NCI-H345 treated with DMSO at 0.1 percent for 48 hours (cell line): ENCODE results near the gene LRRC37B.
"Not testable (repeated sequence)": the region's sequence is repeated elsewhere in the genome, so short reads cannot be mapped to it uniquely, and the experiment has no call there.

Source experiments
- DNase-seq: peaks from one replicate; lab custom pipeline; 2025; ENCODE audit not compliant: unreplicated experiment; lab: John Stamatoyannopoulos, UW

LRRC37B gene

DNA sequence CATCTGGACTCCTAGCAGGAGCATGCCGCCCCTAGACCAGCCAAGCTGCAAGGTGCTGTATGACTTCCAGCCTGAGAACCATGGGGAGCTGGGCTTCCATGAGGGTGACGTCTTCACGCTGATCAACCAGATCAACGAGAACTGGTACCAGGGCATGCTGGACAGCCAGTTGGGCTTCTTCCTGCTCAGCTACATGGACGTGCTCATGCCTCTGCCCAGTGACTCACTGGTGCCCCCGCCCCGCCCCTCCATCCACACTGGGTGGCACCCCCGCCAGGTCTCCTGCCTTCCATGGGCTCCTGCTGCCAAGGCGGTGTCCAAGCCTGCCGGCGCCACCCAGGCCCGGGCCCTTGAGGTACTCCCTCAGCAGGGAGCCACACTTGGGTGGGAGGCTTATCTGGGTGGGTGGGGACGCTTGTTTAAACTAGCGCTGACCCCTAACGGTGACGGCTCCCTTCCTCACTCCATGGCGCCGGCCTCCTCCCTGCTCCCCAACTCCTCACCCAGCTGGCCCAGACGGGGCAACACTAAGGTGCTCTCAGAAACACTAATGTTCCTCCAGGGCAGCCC lies 34.2 kb downstream of the LRRC37B start:
- not testable (repeated sequence) for DNase-seq

DNA sequence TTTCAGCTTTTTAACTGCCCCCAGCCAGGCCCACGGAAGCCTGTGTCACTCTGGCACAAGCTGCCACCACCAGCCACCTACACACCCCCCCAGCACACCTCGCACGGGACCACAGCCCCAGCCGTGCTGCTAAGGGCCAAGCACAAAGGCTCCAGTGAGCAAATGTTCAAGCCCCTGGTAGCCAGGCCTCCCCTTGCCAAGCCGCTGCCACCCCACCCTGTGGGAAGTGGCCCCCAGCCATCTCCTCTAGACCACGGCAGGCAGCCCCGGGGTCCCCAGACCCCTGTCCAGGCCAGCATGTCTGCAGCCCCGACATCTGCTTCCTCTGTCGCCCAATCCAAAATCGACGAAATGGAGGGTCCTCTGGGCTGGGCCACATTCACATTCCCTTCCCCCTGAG lies 35.1 kb downstream of the LRRC37B start:
- DNase-seq = not testable (repeated sequence)

DNA sequence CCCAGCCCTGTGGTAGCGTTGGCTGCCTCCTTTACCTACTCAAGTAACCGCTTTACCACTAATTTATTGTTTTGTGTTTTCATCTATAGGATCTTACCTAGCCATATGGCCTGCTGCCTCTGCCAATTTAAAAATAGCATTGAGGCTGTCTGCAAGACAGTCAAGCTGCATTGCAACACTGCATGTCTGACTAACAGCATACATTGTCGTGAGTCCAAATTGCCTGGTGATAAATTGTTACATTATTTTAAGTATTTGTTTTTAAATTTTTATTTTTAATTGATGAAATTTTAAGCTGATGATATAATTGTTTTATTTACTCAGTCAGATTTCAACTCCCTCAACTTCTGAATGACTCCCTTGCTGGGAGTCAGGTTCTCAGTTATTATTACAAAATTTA lies 38.4 kb downstream of the LRRC37B start:
- DNase-seq = not testable (repeated sequence)

DNA sequence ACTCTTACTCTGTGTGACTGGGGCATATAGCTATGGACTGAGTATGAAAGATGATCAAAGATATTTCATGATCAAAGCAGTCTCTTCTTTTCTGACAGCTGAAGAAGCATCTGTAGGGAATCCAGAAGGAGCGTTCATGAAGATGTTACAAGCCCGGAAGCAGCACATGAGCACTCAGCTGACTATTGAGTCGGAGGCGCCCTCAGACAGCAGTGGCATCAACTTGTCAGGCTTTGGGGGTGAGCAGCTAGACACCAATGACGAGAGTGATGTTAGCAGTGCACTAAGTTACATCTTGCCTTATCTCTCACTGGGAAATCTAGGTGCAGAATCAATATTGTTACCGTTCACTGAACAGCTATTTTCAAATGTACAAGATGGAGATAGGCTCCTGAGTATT lies 40.5 kb downstream of the LRRC37B start:
- DNase-seq = not testable (repeated sequence)

DNA sequence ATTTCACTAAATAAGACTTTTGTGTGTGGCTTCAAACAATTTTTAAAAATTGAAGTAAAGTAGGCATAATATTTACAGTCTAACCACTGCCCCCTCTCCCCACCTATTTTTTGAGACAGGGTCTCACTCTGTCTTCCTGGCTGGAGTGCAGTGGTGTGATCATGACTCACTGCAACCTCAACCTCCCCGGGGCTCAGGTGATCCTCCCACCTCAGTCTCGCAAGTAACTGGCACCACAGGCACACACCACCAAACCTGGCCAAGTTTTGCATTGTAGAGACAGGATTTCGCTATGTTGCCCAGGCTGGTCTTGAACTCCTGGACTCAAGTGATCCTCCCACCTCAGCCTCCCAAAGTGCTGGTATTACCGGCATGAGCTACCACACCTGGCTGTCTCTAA lies 47.8 kb downstream of the LRRC37B start:
- not testable (repeated sequence) for DNase-seq

DNA sequence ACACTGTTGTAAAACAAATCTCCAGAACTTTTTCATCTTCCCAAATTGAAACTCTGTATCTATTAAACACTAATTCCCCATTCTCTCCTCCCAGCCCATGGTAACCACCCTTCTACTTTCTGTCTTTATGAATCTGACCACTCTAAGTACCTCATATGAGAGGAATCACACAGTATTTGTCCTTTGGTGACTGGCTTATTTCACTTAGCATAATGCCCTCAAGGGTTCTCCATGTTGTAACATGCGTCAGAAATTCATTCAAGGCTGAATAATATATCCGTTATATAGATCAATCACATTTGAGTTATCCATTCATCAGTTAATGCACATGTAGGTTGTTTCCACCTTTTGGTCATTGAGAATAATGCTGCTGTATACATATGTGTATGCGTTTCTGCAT lies 48.2 kb downstream of the LRRC37B start:
- not testable (repeated sequence) for DNase-seq

DNA sequence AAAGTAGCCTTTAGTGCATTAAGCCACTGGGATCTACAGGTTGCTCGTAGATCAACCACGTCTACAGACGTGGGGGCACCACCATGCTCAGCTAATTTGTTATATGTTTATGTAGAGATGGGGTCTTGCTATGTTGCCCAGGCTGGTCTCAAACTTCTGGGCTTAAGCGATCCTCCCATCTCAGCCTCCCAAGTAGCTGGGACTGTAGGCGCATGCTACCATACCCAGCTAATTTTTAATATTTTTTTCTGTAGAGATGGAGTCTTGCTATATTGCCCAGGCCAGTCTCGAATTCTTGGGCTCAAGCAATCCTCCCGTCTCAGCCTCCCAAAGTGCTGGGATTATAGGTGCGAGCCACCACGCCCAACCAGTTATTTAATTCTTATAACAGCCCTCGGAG lies 49.3 kb downstream of the LRRC37B start:
- DNase-seq = not testable (repeated sequence)

DNA sequence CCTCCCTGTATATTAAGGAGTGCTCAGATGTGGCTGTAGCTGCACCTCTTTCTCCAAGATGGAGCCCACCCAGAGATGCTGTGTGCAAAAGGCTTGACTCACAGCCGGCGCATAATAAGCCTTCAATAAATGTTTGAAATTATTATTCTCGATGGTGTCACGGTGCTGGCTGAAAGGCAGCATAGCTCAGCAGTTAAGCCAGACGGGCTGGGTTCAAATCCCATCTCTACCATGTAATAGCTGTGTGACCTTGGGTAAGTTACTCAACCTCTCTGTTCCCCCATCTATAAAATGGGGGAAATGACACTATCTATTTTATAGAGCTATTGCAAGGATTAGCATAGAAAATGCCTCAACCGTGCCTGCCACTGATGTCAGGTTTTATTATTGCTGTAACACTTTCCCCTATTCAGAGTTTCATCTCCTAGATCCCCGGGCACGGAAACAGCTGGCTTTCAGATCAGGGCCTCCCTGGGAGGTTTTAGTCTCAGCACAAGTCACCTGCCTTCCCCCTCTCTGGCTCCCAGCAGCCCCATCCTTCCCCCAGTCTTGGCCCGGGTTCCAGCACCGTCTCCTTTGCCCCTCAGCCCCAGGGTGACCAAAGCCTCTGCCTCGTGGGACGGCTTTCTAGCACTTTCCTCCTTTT lies 50.4 kb downstream of the LRRC37B start:
- DNase-seq = not testable (repeated sequence)

DNA sequence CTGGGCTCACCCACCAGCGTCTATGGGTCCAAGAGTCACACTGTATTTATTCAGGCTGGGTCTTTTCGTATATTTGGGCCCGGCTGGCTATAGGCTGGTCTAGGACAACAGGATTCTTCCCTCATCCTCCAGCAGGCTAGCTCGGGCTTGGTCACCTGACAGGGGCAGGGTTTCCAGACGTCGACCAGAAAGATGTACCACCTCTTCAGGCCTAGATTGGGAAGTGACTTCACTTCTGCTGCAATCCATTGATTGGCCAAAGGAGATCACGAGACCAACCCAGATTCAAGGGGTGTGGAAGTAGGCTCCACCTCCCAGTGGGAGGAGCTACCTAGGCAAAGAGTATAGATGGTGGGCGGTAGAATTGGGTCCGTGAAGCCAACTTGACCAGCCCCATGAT lies 53.5 kb downstream of the LRRC37B start:
- not testable (repeated sequence) for DNase-seq

DNA sequence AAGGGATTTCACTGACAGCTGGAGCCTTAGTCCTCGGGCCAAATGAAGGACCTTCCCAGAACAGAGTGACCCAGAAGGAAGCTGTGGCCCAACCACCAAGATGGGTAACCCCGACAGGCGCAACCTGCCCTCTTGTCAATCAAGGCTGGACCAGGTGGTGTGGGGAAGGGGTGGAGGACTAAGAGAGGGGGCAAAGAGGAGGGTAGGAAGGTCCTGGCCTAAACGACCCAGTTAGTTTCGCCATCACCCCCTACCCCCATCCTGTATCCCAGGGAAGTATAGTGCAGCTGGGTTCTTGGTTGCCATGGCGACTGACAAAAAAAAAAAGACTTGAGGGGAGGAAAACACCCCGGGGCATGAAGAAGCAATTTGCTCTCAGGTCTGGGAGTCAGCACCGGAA lies 54.7 kb downstream of the LRRC37B start:
- DNase-seq = not testable (repeated sequence)

DNA sequence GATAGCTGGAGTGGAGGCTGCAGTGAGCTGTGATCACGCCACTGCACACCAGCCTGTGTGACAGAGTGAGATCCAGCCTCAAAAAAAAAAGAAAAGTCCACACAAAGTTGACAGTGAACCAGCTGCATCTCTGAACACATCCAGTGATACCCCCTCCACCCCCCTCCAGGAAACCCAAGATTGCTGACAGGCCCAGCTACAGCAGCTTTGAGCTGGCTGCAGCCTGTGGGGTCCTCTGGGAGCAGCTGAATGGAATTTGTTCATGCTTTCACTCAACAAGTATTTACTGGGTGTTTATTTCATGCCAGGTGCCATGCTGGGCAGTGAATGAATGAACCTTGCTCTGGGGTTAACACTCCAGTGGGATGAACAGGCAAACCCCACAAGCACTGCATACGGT lies 56.9 kb downstream of the LRRC37B start:
- not testable (repeated sequence) for DNase-seq

DNA sequence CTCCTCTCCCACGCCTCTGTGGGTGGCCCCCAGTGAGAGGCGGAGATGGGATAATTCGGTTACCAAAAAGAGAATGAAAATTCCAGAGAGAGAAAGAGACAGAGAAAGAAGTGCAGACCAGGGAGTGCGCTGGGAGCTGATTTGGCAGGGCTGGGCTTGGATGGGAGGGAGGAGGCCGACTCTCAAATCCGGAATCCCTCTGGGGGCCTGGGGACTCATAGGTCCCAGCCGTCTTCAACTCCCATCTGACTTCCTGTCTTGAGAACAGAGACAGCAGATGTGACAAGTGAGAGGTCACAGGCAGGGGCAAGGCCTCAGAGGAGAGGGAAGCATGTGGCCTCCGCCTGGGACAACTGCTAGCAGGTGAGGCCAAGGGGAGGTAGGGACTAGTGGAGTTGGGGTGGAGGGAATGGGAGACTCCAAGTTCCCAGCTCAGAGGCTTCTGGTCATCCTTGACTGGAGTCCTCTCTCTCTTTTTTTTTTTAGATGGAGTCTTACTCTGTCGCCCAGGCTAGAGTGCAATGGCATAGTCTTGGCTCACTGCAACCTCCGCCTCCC lies 59.0 kb downstream of the LRRC37B start:
- DNase-seq = not testable (repeated sequence)

DNA sequence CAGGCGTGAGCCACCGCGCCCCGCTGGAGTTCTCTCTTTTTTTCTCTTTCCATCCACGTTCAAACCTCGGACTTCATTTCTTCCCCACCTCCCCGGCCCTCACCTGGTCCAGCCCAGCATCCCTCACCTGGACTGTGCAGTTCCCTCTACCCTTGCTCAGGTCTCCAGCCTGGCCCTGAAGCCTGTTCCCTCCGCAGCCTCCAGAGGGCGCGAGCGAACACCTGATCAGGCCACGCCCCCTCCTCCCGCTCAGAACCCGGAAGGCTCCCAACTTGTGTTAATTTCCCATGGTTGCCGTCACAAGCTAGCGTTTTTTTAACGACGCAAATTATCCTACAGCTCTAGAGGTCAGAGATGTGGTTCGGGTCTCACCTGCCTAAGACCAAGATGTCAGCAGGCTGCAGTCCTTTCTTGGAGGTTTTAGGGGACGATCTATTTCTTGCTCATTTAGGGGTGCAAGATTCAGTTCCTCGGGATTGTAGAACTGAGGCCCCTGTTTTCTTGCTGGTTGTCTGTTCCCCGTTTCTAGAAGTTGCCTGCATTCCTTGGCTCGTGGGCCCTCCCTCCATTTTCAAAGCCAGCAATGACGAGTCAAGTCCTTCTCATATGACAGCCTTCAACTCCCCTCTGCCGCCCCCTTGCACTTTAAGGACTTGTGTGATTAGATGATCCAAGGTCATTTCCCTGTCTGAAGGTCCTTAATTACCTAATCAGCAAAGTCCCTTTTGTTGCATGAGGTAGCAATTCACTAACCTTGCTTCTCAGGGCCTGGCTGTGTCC lies 59.9 kb downstream of the LRRC37B start:
- DNase-seq = not testable (repeated sequence)

DNA sequence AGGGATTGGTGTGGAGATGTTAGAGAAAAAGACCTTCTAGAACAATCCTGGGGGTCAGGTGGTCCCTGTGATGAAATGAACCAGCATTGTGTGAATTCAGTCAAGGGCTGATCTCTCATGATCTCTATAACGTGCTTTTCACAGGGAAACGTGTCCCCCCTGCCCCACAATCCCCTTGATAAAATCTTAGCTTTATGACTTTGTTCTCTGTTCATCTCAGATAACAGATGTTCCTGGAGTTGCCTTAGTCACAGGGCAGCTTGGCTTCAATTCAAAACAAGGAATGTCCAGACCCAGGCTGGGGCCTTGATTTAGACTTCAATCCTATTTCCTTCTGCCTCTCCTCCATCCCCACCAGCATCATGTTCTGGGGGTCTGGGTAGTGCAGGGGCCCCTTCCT lies 61.9 kb downstream of the LRRC37B start:
- DNase-seq = not testable (repeated sequence)

DNA sequence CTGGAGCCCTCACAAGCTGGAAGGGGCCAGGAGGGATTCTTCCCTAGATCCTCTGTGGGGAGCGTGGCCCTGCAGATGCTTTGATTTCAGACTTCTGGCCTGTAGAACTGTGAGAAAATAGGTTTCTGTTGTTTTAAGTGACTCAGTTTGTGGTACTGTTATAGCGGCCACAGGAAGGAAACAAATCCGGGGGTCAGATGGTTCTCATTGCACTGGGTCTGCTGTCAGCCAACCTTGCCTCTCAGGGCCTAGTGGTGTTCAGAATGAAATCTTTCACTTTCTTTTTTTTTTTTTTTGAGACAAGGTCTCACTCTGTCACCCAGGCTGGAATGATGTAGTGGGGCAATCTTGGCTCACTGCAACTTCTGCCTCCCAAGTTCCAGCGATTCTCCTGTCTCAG lies 64.8 kb downstream of the LRRC37B start:
- DNase-seq = not testable (repeated sequence)

DNA sequence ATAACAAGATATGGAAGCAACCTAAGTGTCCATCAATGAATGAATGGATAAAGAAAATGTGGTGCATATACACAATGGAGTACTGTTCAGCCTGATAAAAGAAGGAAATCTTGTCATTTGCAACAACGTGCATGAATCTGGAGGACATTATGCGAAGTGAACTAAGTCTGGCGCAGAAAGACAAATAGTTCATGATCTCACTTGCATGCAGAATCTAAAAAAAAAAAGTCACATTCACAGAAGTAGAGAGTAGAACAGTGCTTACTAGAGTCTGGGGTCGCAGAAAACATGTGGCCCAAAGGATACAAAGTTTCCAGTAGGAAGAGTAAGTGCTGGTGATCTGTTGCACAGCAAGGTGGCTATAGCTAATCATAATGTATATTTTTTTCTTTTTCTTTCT lies 65.9 kb downstream of the LRRC37B start:
- not testable (repeated sequence) for DNase-seq

DNA sequence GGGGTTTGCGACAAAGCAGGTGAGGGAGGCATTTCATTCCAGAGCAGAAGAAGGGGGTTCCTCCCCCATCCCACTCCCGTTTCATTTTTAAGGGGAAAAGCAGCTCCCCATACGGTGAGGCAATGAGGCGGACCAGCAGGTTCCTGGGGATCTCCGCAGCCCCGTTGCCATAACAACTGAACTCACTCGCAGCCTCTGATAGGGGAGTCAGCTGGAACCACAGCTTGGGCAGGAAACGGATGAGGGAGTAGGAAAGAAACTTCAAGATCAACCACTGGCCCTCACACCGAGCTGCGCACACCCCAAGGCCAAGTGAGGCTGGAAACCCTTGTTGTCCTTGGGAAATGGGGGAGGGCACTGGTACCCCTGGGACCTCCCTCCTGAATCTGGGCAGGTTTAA lies 72.6 kb downstream of the LRRC37B start:
- DNase-seq = not testable (repeated sequence)

DNA sequence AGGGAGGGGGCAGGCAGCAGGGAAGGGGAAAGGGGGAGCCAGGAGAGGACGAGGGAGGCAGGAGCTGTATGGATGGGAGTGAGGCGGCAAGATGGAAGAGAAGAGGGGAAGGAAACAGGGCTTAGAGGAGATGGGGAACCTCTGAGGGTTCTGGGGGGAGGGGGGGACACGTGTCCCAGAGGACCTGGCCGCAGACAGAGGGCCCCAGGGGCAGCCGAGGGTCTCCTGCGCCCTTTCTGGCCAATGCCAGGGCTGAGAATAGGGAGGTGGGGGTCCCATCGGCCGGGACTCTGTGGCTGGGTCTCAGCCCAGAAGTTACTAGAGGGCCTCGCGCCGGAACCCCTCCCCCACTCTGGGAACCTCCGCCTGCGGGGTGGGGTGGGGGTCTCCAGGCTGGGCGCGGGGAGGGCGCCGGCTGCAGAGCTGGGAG lies 76.4 kb downstream of the LRRC37B start:
- DNase-seq = not testable (repeated sequence)

DNA sequence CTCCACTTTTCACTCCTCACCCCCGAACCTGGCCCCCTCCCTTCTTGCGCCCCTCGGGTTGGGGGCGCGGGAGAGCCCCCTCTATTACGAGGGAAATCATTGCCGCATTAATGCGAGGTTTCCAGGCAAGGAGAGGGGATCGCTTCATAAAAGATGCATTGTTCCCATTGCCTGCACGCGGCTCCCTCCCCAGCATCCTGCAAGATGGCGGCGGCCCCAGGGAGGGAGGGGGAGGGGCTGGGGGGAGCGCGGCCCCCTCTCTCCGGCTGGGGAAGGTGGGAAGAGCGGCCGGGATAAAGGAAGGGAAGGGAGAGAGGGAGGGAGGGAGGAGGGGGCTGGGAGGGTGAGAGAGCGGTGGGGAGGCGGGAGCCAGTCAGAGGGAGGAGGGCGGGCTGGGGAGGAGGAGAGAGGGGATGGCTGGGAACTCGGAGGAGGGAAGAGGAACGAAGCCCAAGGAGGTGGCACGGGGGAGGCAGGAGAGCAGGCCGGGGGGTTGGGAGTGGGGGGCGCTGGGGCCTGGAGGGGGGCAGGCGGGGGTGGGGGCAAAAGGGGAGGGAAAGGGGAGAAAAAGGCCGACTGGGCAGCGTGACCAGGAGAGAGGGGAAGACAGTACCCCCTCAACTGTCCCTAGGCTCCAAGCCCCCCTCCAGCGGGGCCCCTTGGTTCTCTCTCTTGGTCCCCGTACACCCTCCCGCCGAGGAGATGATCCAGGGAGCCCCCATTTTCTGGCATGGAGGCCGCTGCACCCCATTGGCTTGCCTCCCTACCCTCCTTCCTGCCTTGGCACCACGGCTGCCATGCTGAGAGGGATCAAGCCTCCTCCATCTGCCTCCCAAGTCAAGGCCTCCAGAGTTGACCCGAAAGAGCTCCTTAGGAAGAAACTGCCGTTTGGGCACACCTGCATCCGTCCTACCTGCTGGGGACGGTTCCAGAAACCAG lies 77.1 kb downstream of the LRRC37B start:
- not testable (repeated sequence) for DNase-seq

DNA sequence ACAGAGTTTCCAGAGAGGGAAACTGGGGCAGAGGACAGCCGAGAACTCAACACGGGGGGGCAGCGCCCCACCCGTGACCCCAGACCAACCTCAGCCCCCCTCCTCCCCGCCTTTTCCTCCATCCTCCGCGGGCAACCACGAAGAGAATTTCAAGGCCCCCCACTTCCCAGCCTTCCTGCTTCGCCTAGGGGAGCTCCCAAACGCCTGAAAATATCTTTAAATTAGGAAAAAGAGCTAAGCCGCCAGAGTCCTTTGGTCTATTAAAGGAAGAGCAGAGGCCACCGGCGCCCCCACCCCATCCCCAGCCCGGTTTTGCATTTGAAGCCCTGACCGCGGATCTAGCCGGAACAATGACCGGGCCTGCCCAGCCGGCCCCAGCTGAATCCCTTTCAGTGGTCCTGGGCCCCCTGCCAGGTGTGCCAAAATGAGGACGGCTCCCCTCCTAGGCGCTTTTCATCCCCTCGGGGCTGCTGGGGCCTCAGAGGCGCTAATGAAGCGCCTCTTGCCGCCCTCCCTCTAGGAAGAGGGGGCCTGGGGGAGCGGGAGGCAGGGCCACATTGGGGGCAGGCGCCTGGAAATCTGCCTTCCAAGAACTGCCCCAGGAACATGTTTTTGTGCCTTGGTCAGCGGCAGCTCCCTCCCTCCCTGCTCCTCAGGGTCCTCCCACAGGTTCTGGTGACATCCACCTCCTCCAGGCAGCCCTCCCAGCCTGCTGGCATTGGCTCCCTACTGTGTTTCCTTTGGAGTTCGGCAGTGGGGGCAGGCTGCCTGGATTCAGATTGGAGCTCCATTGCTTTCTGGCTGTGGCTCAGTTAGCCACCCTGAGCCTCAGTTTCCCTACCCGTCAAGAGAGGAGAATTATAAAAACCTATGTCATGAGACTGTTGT lies 78.0 kb downstream of the LRRC37B start:
- not testable (repeated sequence) for DNase-seq
